H9 (cell line): ENCODE results near the gene G6PC2. TPM values are rescaled to one million over a fixed set of nuclear protein-coding genes. Genes with fewer than 3 reads are reported as not detected.

Experiments
- DNase-seq: peaks from one replicate; pipeline ENCODE4 v3.0.0-alpha.2; 2017
- H2AFZ ChIP-seq: one replicate; pipeline ENCODE4 v1.6.1; 2013; ENCODE audit warnings: mild to moderate bottlenecking, low read length, control low read depth, moderate library complexity
- H2AK5ac ChIP-seq: 2 replicates; pipeline ENCODE4 v1.6.1; 2013; ENCODE audit warnings: low read length, control low read depth, mixed read lengths; ENCODE audit not compliant: insufficient read length
- H2BK120ac ChIP-seq: one replicate; pipeline ENCODE4 v1.6.1; 2013; ENCODE audit warnings: low read depth, mild to moderate bottlenecking, low read length, control low read depth, inconsistent platforms; ENCODE audit not compliant: poor library complexity, severe bottlenecking
- H2BK12ac ChIP-seq: 2 replicates; pipeline ENCODE4 v1.6.1; 2013; ENCODE audit warnings: low read length, control low read depth, mixed read lengths, low read depth; ENCODE audit not compliant: insufficient read length
- H2BK15ac ChIP-seq: 2 replicates; pipeline ENCODE4 v1.6.1; 2013; ENCODE audit warnings: low read depth, low read length, control low read depth
- H2BK20ac ChIP-seq: one replicate; pipeline ENCODE4 v1.6.1; 2013; ENCODE audit warnings: low read depth, mild to moderate bottlenecking, low read length, control low read depth, inconsistent platforms; ENCODE audit not compliant: poor library complexity, severe bottlenecking
- H2BK5ac ChIP-seq: 2 replicates; pipeline ENCODE4 v1.6.1; 2013; ENCODE audit warnings: low read length, control low read depth, mixed read lengths; ENCODE audit not compliant: insufficient read length
- H3K14ac ChIP-seq: 2 replicates; pipeline ENCODE4 v1.6.1; 2013; ENCODE audit warnings: low read length, control low read depth; ENCODE audit not compliant: insufficient read depth
- H3K18ac ChIP-seq: 2 replicates; pipeline ENCODE4 v1.6.1; 2013; ENCODE audit warnings: low read depth, mild to moderate bottlenecking, mixed read lengths, low read length, control low read depth; ENCODE audit not compliant: insufficient read length
- H3K23ac ChIP-seq: 2 replicates; pipeline ENCODE4 v1.6.1; 2013; ENCODE audit warnings: low read length, control low read depth, mixed read lengths, low read depth; ENCODE audit not compliant: insufficient read length
- H3K23me2 ChIP-seq: 2 replicates; pipeline ENCODE4 v1.6.1; 2013; ENCODE audit warnings: low read depth, mild to moderate bottlenecking, mixed read lengths, low read length, control low read depth; ENCODE audit not compliant: insufficient read length, poor library complexity, severe bottlenecking
- H3K27ac ChIP-seq: 2 replicates; pipeline ENCODE4 v1.5.1; 2013; ENCODE audit warnings: low read length, control low read depth, mixed read lengths, low read depth; ENCODE audit not compliant: insufficient read length
- H3K27me3 ChIP-seq: 2 replicates; pipeline ENCODE4 v1.6.1; 2013; ENCODE audit warnings: low read length, control low read depth, inconsistent platforms; ENCODE audit not compliant: insufficient read depth
- H3K4ac ChIP-seq: 2 replicates; pipeline ENCODE4 v1.6.1; 2013; ENCODE audit warnings: low read depth, mild to moderate bottlenecking, control low read depth, inconsistent platforms, low read length, moderate library complexity
- H3K4me1 ChIP-seq: 2 replicates; pipeline ENCODE4 v1.6.1; 2013; ENCODE audit warnings: low read length, control low read depth, inconsistent platforms; ENCODE audit not compliant: insufficient read depth
- H3K4me2 ChIP-seq: 2 replicates; pipeline ENCODE4 v1.6.1; 2013; ENCODE audit warnings: low read length, control low read depth, mixed read lengths; ENCODE audit not compliant: insufficient read length, insufficient read depth
- H3K56ac ChIP-seq: 2 replicates; pipeline ENCODE4 v1.6.1; 2013; ENCODE audit warnings: low read depth, mild to moderate bottlenecking, mixed read lengths, low read length, control low read depth; ENCODE audit not compliant: insufficient read length
- H3K79me1 ChIP-seq: 2 replicates; pipeline ENCODE4 v1.6.1; 2013; ENCODE audit warnings: low read depth, mild to moderate bottlenecking, moderate library complexity, low read length, control low read depth, inconsistent platforms; ENCODE audit not compliant: insufficient read depth, poor library complexity, severe bottlenecking
- H3K79me2 ChIP-seq: 2 replicates; pipeline ENCODE4 v1.6.1; 2013; ENCODE audit warnings: low read length, control low read depth, inconsistent platforms; ENCODE audit not compliant: insufficient read depth
- H3K9ac ChIP-seq: 2 replicates; pipeline ENCODE4 v1.6.1; 2013; ENCODE audit warnings: low read length, control low read depth, mixed read lengths; ENCODE audit not compliant: insufficient read length; ENCODE audit errors: extremely low read depth
- H3K9me3 ChIP-seq: one replicate; pipeline ENCODE4 v1.6.1; 2013; ENCODE audit warnings: low read depth, low read length, inconsistent platforms; ENCODE audit not compliant: control insufficient read depth
- H3T11ph ChIP-seq: one replicate; pipeline ENCODE4 v1.6.1; 2013; ENCODE audit warnings: mild to moderate bottlenecking, low read length, control low read depth, inconsistent platforms
- H4K20me1 ChIP-seq: one replicate; pipeline ENCODE4 v1.6.1; 2013; ENCODE audit not compliant: control insufficient read depth, insufficient read length, insufficient read depth
- H4K5ac ChIP-seq: 2 replicates; pipeline ENCODE4 v1.6.1; 2013; ENCODE audit warnings: low read depth, mild to moderate bottlenecking, mixed read lengths, low read length, control low read depth; ENCODE audit not compliant: insufficient read length
- H4K8ac ChIP-seq: replicated peaks from 2 replicates; pipeline ENCODE4 v1.6.1; 2013; ENCODE audit warnings: low read length, control low read depth, mixed read lengths, low read depth; ENCODE audit not compliant: insufficient read length
- H4K91ac ChIP-seq: 2 replicates; pipeline ENCODE4 v1.6.1; 2013; ENCODE audit warnings: low read depth, mild to moderate bottlenecking, moderate library complexity, mixed read lengths, low read length, control low read depth; ENCODE audit not compliant: insufficient read length
- H3K27ac Mint-ChIP-seq, 3 experiments: 2 replicates in 2 of 3; 3 replicates in 1 of 3; pipeline ENCODE4 v1.8.0; 2020 to 2021; ENCODE audit warnings: mixed read lengths in 3 of 3, mild to moderate bottlenecking in 1 of 3, moderate library complexity in 1 of 3
- H3K27me3 Mint-ChIP-seq: 2 replicates; pipeline ENCODE4 v1.8.0; 2021; ENCODE audit warnings: low read depth, mild to moderate bottlenecking, moderate library complexity, mixed read lengths
- H3K36me3 Mint-ChIP-seq, 3 experiments: 2 replicates in 2 of 3; 3 replicates in 1 of 3; pipeline ENCODE4 v1.8.0; 2020 to 2021; ENCODE audit warnings: low read depth in 3 of 3, mixed read lengths in 3 of 3; ENCODE audit not compliant: insufficient read depth in 1 of 3
- H3K4me1 Mint-ChIP-seq, 2 experiments: 2 replicates each; pipeline ENCODE4 v1.8.0; 2020; ENCODE audit warnings: mixed read lengths in 2 of 2
- H3K4me3 Mint-ChIP-seq, 2 experiments: 2 replicates in 1 of 2; 3 replicates in 1 of 2; pipeline ENCODE4 v1.8.0; 2020 to 2021; ENCODE audit warnings: mild to moderate bottlenecking in 2 of 2, mixed read lengths in 2 of 2, moderate library complexity in 1 of 2
- H3K9me3 Mint-ChIP-seq, 2 experiments: 2 replicates in 1 of 2; 3 replicates in 1 of 2; pipeline ENCODE4 v1.8.0; 2020; ENCODE audit warnings: mild to moderate bottlenecking in 2 of 2, mixed read lengths in 2 of 2, moderate library complexity in 1 of 2
- WGBS: extraction: QIAGEN DNeasy Blood & Tissue Kit; methylation state at CpG from one replicate; pipeline ENCODE4 v1.1.7; 2013; ENCODE audit warnings: missing lambda C conversion rate, low lambda C conversion rate, mixed read lengths; ENCODE audit not compliant: insufficient read length; ENCODE audit errors: extremely low coverage; 5-methylcytosine and 5-hydroxymethylcytosine counted together
- total RNA-seq: library from RNA; stranded (reverse); gene quantifications from 2 replicates; pipeline ENCODE4 v1.2.1, GENCODE V29; 2021
- TF ChIP-seq, protein P1 (sequence below): fragments of 200-600 bp; sonication (generic); conservative IDR thresholded peaks from 3 replicates; pipeline ENCODE4 v1.8.0; 2021; ENCODE audit warnings: antibody characterized with exemption, mild to moderate bottlenecking

Gene G6PC2
- total RNA-seq, 1 experiment from 2014 or later, result not detected

DNA sequence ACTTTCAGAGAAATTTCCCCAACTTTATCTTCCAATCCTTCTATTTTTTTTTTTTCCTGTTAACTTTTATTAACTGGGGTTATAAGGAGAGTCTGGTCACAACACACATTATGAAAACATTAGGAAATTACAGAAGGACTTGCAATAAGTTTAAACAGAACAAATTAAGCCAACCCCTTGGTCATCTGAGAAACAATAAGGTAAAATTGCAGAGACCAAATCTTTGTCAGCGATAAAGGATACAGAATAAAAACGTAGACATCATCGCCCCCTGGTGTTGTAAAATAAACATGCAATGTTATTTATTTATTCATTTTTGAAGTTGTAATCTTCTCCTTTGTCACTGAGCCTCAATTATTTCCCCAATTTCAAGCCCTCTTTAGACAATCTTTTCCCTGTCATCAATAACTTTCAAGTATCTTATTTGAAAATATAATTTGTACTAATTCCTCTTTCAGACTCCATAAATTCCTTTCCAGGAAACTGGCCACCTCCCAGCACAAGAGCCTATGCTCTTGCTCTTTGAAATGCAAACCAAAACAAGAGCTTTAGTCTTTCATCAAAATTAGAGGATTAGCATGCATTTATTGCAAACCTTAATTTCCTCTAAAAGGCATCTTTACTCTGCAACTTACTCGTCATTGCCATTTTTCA, 19.5 kb downstream of the G6PC2 start:
- Histone ChIP-seq H4K20me1 (no peaks in the 10 kb centered on the region), H3K27me3 (no peaks in the 10 kb centered on the region), H3K9ac (no peak overlapping the region), H2BK5ac (no peak overlapping the region), H2BK15ac (no peak overlapping the region), H3K79me2 (no peaks in the 10 kb centered on the region), H3K4me2 (no peak overlapping the region), H4K91ac (no peak overlapping the region), H4K8ac (no peak overlapping the region), H3T11ph (no peak overlapping the region), H3K4ac (no peak overlapping the region), H2BK12ac (no peak overlapping the region), H4K5ac (no peak overlapping the region), H3K14ac (no peak overlapping the region), H2AFZ (no peak overlapping the region), H3K23me2 (no peaks in the 10 kb centered on the region), H3K4me1 (no peaks in the 10 kb centered on the region), H3K56ac (no peak overlapping the region), H2AK5ac (no peak overlapping the region), H3K23ac (no peak overlapping the region), H3K18ac (no peak overlapping the region), H3K27ac (no peak overlapping the region), H3K79me1 (no peaks in the 10 kb centered on the region), H2BK20ac (no peak overlapping the region), H3K9me3 (no peaks in the 10 kb centered on the region), H2BK120ac (no peak overlapping the region)
- Mint-ChIP-seq H3K4me3 (no peak overlapping the region), H3K27me3 (no peaks in the 10 kb centered on the region), H3K4me1 (peaks cover 10 to 17% of the 10 kb centered on the region in 2 experiments), H3K9me3 (peaks cover 3 to 5% of the 10 kb centered on the region in 2 experiments; a peak in 3 of 5 replicates), H3K36me3 (peaks cover 0 to 7% (median 1%) of the 10 kb centered on the region in 3 experiments; a peak in 4 of 7 replicates), H3K27ac (no peak overlapping the region)
- TF ChIP-seq, protein P1, sequence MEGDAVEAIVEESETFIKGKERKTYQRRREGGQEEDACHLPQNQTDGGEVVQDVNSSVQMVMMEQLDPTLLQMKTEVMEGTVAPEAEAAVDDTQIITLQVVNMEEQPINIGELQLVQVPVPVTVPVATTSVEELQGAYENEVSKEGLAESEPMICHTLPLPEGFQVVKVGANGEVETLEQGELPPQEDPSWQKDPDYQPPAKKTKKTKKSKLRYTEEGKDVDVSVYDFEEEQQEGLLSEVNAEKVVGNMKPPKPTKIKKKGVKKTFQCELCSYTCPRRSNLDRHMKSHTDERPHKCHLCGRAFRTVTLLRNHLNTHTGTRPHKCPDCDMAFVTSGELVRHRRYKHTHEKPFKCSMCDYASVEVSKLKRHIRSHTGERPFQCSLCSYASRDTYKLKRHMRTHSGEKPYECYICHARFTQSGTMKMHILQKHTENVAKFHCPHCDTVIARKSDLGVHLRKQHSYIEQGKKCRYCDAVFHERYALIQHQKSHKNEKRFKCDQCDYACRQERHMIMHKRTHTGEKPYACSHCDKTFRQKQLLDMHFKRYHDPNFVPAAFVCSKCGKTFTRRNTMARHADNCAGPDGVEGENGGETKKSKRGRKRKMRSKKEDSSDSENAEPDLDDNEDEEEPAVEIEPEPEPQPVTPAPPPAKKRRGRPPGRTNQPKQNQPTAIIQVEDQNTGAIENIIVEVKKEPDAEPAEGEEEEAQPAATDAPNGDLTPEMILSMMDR, result peak; percentile 85
- DNase-seq, result no peak
- WGBS, result no CpG with 5 or more reads among the region's 4 CpGs
